Lower leg skin (tissue), 3 donors: ENCODE data around the gene CAMKMT.

Experiments used
- CTCF ChIP-seq, 3 donors: fragments of 450-650 bp; IDR thresholded peaks; one replicate each; pipeline ENCODE4 v1.5.1; 2016; ENCODE audit warnings: antibody characterized with exemption in 3 of 3, mild to moderate bottlenecking in 3 of 3, moderate library complexity in 2 of 3
- POLR2A ChIP-seq, 2 donors: fragments of 450-650 bp; IDR thresholded peaks; one replicate each; pipeline ENCODE4 v1.6.1; 2016 to 2017; ENCODE audit warnings: antibody characterized with exemption in 2 of 2, mild to moderate bottlenecking in 1 of 2, moderate library complexity in 1 of 2

- no peak for TF ChIP-seq CTCF (IDR thresholded peaks at IDR 0.05)
- no peak for TF ChIP-seq POLR2A (IDR thresholded peaks at IDR 0.05)
Measured at GRCh38 chr2:44822174-44822573, 460.4 kb downstream of the CAMKMT start.
